HL-60 (cell line): ENCODE results near the gene NR4A3.

Source experiments
- DNase-seq, 2 experiments: peaks; one replicate each; pipeline ENCODE4 v3.0.0-alpha.2; 2010 to 2020; ENCODE audit warnings: low read depth in 1 of 2, low spot score in 1 of 2
- H3K27ac ChIP-seq: fragments of 250-450 bp; sonication (Bioruptor Pico); replicated peaks from 2 replicates; pipeline ENCODE4 v1.5.1; 2020; ENCODE audit warnings: mild to moderate bottlenecking, moderate library complexity
- H3K27me3 ChIP-seq: fragments of 250-450 bp; sonication (Bioruptor Pico); 2 replicates; pipeline ENCODE4 v1.5.1; 2021; ENCODE audit warnings: mild to moderate bottlenecking, moderate library complexity; ENCODE audit not compliant: insufficient read depth, poor library complexity, severe bottlenecking
- H3K4me3 ChIP-seq: replicated peaks from 2 replicates; pipeline ENCODE4 v1.5.1; 2011; ENCODE audit warnings: mild to moderate bottlenecking, control low read depth, low read length; ENCODE audit not compliant: insufficient read depth
- CTCF ChIP-seq: IDR thresholded peaks from one replicate; pipeline ENCODE4 v1.5.1; 2011; ENCODE audit warnings: low read length, control low read depth, inconsistent platforms; ENCODE audit not compliant: insufficient read depth
- GABPA ChIP-seq: IDR thresholded peaks from 2 replicates; pipeline ENCODE4 v1.6.1; 2012; ENCODE audit warnings: low read depth
- POLR2AphosphoS5 ChIP-seq: IDR thresholded peaks from 2 replicates; pipeline ENCODE4 v1.6.1; 2012; ENCODE audit warnings: low read depth
- REST ChIP-seq: IDR thresholded peaks from 2 replicates; pipeline ENCODE4 v1.6.1; 2012; ENCODE audit warnings: low read depth; ENCODE audit not compliant: insufficient replicate concordance
- SPI1 ChIP-seq: IDR thresholded peaks from 2 replicates; pipeline ENCODE4 v1.6.1; 2012; ENCODE audit warnings: low read depth, mild to moderate bottlenecking, borderline replicate concordance

The NR4A3 gene

GRCh38 chr9:99866398-99866797 is 44.7 kb downstream of the NR4A3 start:
- TF ChIP-seq GABPA (no peak), SPI1 (no peak), POLR2AphosphoS5 (no peak), CTCF (no peak), REST (no peak)
- no peak for DNase-seq
- H3K4me3 ChIP-seq: no peak overlapping the region
- no peaks in the 10 kb centered on the region for H3K27me3 ChIP-seq
- H3K27ac ChIP-seq: no peak overlapping the region

- H3K27me3 ChIP-seq: no peaks in the 10 kb centered on the region
- DNase-seq: no peak
- TF ChIP-seq GABPA (no peak), POLR2AphosphoS5 (no peak), CTCF (no peak), REST (no peak), SPI1 (no peak)
- H3K27ac ChIP-seq: no peak overlapping the region
- no peak overlapping the region for H3K4me3 ChIP-seq
These were observed 45.9 kb downstream of the NR4A3 start for GRCh38 chr9:99867536-99867935.

GRCh38 chr9:99867968-99868367 is 46.3 kb downstream of the NR4A3 start:
- Histone ChIP-seq H3K27me3 (no peaks in the 10 kb centered on the region), H3K4me3 (no peak overlapping the region), H3K27ac (no peak overlapping the region)
- TF ChIP-seq CTCF (no peak), REST (no peak), SPI1 (no peak), GABPA (no peak), POLR2AphosphoS5 (no peak)
- DNase-seq: no peak
